GM19467 (cell line): Measurements from ENCODE around the gene CAMK1D.
"Not testable (repeated sequence)": the region's sequence is repeated elsewhere in the genome, so short reads cannot be mapped to it uniquely, and the experiment has no call there.

Source experiments
- ATAC-seq: cut with Tn5 transposase; IDR thresholded peaks from one replicate; pipeline ENCODE4 v1.9.1; 2021; ENCODE audit warnings: mild to moderate bottlenecking, moderate library complexity; ENCODE audit not compliant: unreplicated experiment

Gene CAMK1D

GRCh38 chr10:12543589-12543988 is 194.2 kb downstream of the CAMK1D start:
- ATAC-seq = no peak

GRCh38 chr10:12546160-12546802 is 196.9 kb downstream of the CAMK1D start:
- ATAC-seq = not testable (repeated sequence)

- no peak for ATAC-seq
Observed at GRCh38 chr10:12547301-12547771, 198.0 kb downstream of the CAMK1D start.

- ATAC-seq = no peak
Observed at GRCh38 chr10:12549297-12549696, 199.9 kb downstream of the CAMK1D start.

GRCh38 chr10:12550994-12551393 is 201.6 kb downstream of the CAMK1D start:
- ATAC-seq = no peak

GRCh38 chr10:12556039-12556438 is 206.7 kb downstream of the CAMK1D start:
- no peak for ATAC-seq

- ATAC-seq = no peak
Observed at GRCh38 chr10:12559578-12560178, 210.3 kb downstream of the CAMK1D start.

- no peak for ATAC-seq
Observed at GRCh38 chr10:12561307-12561706, 212.0 kb downstream of the CAMK1D start.

- ATAC-seq = no peak
Observed at GRCh38 chr10:12561720-12562119, 212.4 kb downstream of the CAMK1D start.

- no peak for ATAC-seq
Observed at GRCh38 chr10:12563489-12563888, 214.1 kb downstream of the CAMK1D start.

GRCh38 chr10:12564173-12564572 is 214.8 kb downstream of the CAMK1D start:
- ATAC-seq = no peak

GRCh38 chr10:12566161-12567115 is 217.1 kb downstream of the CAMK1D start:
- no peak for ATAC-seq

GRCh38 chr10:12568391-12569009 is 219.2 kb downstream of the CAMK1D start:
- ATAC-seq = no peak

GRCh38 chr10:12572281-12572680 is 222.9 kb downstream of the CAMK1D start:
- ATAC-seq = no peak

- no peak for ATAC-seq
Observed at GRCh38 chr10:12577610-12578009, 228.3 kb downstream of the CAMK1D start.

GRCh38 chr10:12579954-12580858 is 230.9 kb downstream of the CAMK1D start:
- ATAC-seq = peak; percentile 82

- ATAC-seq = no peak
Observed at GRCh38 chr10:12583891-12584595, 234.7 kb downstream of the CAMK1D start.

- no peak for ATAC-seq
Observed at GRCh38 chr10:12586741-12587140, 237.4 kb downstream of the CAMK1D start.

GRCh38 chr10:12587451-12587888 is 238.1 kb downstream of the CAMK1D start:
- no peak for ATAC-seq
